SH-SY5Y (cell line): ENCODE data around the gene AOPEP.

Experiments
- GATA2 ChIP-seq: IDR thresholded peaks from 2 replicates; pipeline ENCODE4 v1.6.1; 2011; ENCODE audit warnings: mild to moderate bottlenecking, low read depth, low read length
- GATA3 ChIP-seq: IDR thresholded peaks from 2 replicates; pipeline ENCODE4 v1.6.1; 2011; ENCODE audit warnings: low read depth, mild to moderate bottlenecking, low read length, moderate library complexity

GRCh38 chr9:94783102-94783682 is 56.7 kb downstream of the AOPEP start:
- no peak for TF ChIP-seq GATA2
- no peak for TF ChIP-seq GATA3
